AG10803 (cell line): ENCODE data around the gene FOXL2.

Experiments used
- DNase-seq: peaks from one replicate; pipeline ENCODE4 v3.0.0; 2010; ENCODE audit warnings: low read depth
- H3K4me3 ChIP-seq: 2 replicates; pipeline ENCODE4 v1.5.1; 2011; ENCODE audit warnings: mild to moderate bottlenecking, low read length, control low read depth
- CTCF ChIP-seq: conservative IDR thresholded peaks from 2 replicates; pipeline ENCODE4 v1.5.1; 2011; ENCODE audit warnings: mild to moderate bottlenecking, low read length, control low read depth, inconsistent platforms

FOXL2 gene

DNA sequence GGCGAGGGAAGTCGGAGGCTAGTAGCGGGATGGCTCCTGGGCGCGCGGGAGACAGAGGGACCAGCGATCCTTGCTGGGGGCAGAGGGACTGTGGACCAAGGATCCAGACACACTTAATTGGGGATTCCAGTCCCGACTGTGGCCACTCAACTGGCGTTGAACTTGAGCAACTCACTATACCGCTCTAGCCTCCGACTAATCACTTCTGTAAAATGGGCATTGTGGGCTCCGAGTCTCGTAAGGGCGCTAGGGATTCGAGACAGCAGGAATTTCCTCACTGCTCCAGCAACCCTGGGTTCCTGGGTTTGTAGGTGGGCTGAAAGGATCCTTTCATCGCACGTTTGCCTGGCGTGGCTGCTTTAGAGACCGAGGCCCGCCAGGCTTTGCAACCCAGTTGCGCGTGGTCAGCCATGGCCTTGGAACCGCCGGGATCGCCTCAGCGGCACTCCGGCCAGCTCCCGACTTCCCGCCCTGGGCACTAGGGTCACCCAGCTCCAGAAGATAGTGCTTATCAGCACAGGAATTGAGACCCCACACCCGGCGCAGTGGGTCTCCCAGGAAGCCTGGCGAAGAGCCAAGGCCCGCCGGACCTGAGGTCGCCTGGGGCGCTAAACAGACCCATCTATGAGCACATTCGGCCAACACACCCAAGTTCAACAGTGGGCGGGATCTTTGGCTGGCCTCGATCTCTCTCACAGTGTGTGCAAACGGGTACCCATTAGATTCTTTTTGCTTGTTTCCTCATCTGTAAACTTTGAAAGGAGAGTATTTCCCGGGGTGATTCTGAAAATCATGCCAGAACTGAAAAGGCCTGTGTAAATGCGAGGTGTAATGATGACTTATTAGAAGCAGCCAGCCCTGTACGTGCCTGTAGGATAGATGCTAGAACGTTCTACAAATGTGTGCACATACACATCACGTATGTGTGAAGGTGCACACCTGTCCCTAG, 9.9 kb downstream of the FOXL2 start:
- H3K4me3 ChIP-seq, result peak overlapping the region; percentile 59
- no peak for TF ChIP-seq CTCF

GRCh38 chr3:138935863-138936740, 10.8 kb downstream of the FOXL2 start:
- peak; percentile 75 for TF ChIP-seq CTCF
- H3K4me3 ChIP-seq, result peak overlapping the region; percentile 59
- DNase-seq, result peak; percentile 74

More for the DNA sequence above, 9.9 kb downstream of the FOXL2 start:
- DNase-seq, result no peak

GRCh38 chr3:138935505-138935862, 11.5 kb downstream of the FOXL2 start:
- TF ChIP-seq CTCF, result no peak
- no peak overlapping the region for H3K4me3 ChIP-seq
- DNase-seq, result no peak

- no peak for TF ChIP-seq CTCF
- DNase-seq, result no peak
- no peak overlapping the region for H3K4me3 ChIP-seq
These were observed 12.8 kb downstream of the FOXL2 start for GRCh38 chr3:138933981-138934691.

DNA sequence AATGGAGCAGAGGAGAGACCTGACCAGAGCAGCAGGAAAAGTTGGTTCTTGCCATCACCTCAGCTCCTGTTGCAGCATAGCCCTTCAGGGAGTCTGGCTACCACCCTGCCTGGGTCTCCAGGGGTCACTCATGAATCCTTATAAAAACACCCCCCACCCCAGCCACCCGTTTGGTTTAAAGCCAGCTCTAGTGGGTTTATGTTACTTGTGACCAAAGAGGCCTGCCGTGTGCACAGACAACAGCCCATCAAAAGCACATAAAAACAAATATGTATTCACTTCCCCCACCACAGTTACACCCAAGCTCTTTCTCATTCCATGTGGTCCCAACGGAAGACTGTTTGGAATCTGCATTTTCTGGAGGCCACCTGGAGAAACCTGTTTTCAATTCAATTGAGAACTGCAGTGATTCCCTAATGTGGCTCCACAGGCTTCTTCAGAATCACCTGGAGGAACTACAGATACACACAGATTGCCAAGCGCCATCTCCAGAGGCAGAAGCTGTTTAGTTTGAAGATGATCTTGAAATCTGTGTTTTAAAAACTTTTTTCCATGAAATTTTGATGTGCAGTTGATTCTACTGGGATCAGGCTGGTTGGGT, 13.8 kb downstream of the FOXL2 start:
- no peak overlapping the region for H3K4me3 ChIP-seq
- TF ChIP-seq CTCF, result no peak
- no peak for DNase-seq

GRCh38 chr3:138928727-138929372, 18.1 kb downstream of the FOXL2 start:
- TF ChIP-seq CTCF, result no peak
- no peak overlapping the region for H3K4me3 ChIP-seq
- DNase-seq, result no peak
